Measurements from ENCODE around the gene OCA2.

DNA sequence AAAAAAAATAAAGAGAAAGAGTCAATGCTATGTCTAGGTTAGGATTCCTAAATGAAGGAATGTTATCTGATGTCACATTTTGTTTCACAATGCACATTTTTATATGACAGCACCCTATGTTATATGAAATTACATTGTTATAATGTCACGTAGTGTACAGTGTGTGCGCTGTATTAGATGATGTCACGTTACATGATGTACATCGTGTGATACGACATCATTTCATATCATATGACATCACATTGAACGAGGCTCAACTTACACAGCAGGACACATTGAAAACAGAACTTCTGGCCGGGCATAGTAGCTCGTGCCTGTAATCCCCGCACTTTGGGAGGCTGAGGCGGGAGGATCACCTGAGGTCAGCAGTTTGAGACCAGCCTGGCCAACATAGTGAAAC, 150.0 kb downstream of the OCA2 start:
- no peak for TF ChIP-seq POLR2AphosphoS5 (IDR thresholded peaks at IDR 0.05; ENCODE audit: low read depth)
- TF ChIP-seq, protein P1, sequence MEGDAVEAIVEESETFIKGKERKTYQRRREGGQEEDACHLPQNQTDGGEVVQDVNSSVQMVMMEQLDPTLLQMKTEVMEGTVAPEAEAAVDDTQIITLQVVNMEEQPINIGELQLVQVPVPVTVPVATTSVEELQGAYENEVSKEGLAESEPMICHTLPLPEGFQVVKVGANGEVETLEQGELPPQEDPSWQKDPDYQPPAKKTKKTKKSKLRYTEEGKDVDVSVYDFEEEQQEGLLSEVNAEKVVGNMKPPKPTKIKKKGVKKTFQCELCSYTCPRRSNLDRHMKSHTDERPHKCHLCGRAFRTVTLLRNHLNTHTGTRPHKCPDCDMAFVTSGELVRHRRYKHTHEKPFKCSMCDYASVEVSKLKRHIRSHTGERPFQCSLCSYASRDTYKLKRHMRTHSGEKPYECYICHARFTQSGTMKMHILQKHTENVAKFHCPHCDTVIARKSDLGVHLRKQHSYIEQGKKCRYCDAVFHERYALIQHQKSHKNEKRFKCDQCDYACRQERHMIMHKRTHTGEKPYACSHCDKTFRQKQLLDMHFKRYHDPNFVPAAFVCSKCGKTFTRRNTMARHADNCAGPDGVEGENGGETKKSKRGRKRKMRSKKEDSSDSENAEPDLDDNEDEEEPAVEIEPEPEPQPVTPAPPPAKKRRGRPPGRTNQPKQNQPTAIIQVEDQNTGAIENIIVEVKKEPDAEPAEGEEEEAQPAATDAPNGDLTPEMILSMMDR (IDR thresholded peaks at IDR 0.05; ENCODE audit: insufficient read depth, low read length): no peak

All from HL-60 (cell line).